Activated T-cell treated with anti-CD3 and anti-CD28 coated beads for 48 hours (primary cell): ENCODE data around the gene LINGO3.

Experiments
- DNase-seq: peaks from one replicate; pipeline ENCODE4 v3.0.0-alpha.2; 2020; ENCODE audit warnings: low read depth

LINGO3 gene

DNA sequence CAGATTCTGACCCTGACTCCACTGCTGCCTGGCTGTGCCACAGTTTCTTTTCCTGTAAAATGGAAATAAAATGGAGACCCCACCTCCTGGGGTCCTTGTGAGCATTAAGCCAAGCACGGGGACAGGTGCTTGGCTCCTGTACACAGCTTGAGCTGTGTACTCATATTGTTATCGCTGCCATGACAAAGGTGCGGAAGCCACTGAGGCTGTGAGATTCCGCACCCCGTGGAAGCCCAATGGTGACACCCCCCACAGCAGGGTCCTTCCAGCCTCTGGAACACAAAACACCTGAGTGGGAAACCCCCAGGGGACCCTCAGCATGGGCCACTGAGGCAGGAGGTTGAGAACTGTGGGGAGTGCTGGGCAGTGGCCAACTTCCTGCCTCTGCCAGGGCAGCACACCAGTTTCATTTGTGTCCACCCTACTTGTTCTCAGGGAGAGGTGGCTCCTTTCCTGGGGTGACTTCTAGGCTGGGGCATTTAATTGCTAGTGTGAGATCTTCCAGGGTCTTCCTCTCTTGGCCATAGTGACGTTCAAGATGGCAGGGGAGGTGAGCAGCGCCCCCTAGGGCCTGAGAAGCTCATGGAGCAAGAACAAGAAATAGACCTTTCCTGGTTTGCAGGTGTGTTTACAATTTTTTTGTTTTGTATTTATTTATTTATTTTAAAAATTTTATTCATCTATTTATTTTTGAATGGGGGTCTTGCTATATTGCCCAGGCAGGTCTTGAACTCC lies 46.3 kb downstream of the LINGO3 start:
- peak; percentile 55 for DNase-seq

DNA sequence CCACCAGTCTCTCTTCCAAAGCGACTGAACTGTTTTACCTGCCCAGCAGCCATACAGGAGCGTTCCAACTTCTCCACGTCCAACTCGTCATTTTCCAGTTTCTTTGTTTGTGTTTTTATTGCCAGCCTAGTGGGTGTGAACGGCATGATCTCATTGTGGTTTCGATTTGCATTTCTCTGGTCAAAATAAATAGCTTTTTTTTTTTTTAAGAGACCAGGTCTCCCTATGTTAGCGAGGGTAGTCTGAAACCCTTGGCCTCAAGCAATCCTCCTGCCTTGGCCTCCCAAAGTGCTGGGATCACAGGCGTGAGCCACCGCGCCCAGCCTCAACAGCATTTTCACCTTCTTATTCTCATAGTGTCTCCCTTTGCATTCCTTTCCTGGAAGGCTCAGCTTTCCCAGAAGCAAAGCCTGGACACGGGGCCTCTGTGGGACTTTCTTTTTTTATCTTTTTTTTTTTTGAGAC lies 47.6 kb downstream of the LINGO3 start:
- no peak for DNase-seq

DNA sequence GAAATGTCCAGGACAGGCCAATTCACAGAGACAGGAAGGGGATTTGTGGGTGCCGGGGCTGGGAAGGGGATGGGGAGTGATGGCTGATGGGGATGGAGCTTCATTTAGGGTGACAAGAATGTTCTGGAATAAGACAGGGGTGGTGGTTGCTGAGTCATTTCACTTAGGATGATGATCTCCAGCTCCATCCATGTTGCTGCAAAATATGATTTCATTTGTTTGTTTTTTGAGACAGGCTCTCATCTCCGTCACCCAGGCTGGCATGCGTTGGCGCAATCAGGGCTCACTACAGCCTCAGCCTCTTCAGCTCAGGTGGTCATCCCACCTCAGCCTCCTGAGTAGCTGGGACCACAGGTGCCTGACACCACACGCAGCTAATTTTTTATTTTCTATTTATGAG lies 48.6 kb downstream of the LINGO3 start:
- DNase-seq, result no peak
